H4 (cell line): ENCODE data around the gene PLAAT1. TPM values are rescaled to one million over a fixed set of nuclear protein-coding genes. Genes with fewer than 3 reads are reported as not detected.

Experiments used
- DNase-seq: peaks from one replicate; pipeline ENCODE4 v3.0.0-alpha.2; 2015; ENCODE audit warnings: low spot score
- total RNA-seq: library from RNA; depleted of rRNA; stranded (reverse); fragments of >200 nt; shearing (Covaris generic); gene quantifications from 2 replicates; pipeline ENCODE4 v1.2.3, GENCODE V29; 2014; rRNA removed

PLAAT1 gene
- total RNA-seq, 1 experiment from 2014 or later, result 9.9 TPM

DNA sequence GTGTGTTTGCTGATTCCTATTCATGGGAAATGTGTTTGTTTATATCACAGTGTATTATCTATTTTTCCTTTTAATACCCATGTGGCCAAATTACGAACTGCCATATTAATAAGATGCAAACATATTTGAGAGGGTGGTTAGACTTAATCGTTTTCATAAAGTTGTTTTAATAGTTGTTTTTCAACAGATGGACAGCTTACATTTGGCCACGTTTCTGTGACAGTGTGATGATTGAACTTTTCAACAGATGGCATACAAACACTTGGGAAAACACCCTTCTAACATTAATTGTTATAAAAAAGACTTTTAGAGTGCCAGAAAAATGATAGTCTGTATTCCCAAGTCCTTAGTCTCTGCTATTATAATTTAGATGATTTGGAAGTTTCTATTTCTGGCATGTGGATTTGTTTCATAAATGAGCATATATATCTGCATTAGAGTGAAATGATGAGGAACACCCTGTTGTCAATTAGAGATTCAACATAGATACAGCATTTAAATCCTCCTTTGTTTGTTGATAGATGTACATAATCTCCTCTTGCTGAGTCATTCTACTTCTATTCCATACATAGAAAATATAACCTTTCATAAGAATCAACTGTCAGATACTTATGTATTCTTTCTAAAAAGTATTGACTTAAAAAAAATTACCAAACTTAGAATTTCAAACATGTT is 13.1 kb downstream of the PLAAT1 start:
- no peak for DNase-seq

DNA sequence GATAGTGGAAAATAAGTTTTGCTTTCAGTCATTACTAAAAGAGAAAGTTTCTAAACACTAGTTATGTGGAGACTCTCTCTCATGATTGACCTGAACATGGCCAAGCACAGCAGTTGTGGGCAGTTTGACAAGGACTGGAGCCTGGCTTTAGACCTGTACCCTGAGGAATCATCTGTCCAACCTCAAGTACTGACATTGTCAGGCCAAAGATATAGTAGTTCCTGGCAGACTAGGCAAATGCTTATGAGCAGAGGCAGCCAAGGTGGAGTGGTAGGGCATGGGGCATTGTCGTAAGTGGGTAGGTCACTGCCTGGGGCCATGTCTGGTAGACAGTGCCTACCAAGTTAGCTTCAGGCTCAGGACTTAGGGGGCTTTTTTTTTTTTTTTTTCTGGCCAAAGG is 20.9 kb downstream of the PLAAT1 start:
- no peak for DNase-seq

DNA sequence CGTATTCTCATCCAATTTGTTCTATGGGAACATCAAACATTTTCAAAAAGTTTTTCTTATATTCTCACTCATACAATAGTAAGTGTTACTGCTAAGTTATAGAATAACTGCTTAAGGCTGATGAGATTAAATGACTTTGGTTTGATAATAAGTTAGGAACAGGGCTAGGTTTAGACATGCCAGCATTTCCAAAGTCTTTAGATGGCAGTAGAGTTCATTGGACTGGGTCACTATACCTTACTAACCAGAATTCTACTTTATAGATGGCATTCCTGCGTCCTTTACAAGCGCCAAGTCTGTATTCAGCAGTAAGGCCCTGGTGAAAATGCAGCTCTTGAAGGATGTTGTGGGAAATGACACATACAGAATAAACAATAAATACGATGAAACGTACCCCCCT is 21.7 kb downstream of the PLAAT1 start:
- DNase-seq, result no peak

DNA sequence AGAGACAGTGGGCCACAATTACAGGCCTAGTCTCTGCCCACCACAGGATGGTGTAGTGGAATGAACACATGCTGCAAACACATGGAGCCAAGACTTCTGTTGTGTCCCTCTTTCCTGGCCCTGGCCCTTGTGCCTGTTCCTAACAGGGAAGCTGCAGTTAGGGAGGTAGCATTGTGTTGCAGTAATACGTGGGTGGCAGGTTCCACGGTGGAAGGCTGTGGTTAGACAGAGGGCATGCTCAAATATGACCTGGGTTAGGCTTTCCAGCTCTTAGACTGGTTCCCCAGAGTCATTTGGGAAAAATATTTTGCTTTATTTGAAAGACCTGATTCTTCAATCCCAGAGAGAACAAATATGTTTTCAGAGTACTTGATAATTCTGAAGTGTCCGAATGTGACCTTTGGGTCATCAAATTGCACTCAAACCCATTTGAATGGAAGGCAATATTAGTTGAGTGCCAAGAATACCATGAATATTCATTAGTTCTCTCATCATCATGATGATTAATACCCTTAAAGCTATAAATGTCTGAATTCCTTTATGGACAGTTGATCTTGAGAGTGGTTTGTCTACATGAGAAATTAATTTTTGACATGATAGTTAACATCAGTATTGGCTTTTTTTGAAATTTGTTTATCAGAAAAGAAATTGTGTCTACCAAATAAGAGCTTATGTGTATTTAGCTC is 28.5 kb downstream of the PLAAT1 start:
- DNase-seq, result no peak

DNA sequence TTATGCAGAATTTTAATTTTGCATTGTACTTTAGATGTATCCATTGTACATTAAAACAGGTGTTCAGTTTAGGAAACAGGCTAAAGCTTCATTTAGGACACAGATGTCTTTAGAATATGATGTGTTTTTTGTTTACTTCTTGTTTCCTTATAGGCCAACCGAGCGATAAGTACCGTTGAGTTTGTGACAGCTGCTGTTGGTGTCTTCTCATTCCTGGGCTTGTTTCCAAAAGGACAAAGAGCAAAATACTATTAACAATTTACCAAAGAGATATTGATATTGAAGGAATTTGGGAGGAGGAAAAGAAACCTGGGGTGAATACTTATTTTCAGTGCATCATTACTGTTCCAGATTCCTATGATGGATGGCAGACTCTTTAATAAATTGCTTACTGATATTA is 29.4 kb downstream of the PLAAT1 start:
- DNase-seq, result no peak

DNA sequence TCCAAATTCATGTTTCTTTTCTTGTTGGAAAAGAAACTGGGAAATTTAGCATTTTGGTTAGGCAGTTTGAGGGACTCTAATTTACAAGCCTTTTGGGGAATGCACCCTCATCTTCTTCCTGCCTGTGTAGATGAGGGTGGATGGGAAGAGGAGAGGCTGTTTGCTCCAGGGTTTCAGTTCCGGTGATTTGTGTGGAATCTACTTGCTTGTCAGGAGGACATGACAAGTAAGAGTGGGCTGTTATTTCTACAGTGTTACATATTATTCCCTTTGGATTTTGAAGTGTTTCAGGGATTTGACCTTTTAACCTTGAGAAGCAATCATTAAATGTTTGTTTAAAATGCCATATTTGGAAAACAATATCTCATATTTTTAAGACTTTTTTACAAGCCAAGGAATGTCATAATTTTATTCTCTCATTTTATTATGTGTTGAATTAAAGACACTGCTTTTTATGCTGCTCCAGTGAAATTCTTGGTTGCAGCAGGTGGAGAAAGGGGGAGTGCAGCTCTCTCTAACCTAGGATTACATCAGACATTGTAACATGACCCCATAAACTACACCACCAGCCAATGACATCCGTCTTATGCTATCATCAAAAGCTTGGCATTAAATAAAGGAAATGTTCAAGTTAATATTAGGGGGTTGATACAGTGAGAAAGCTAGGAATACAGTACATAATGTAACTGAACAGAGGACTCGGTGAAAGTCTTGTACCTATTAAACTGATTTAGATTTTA is 30.2 kb downstream of the PLAAT1 start:
- no peak for DNase-seq

DNA sequence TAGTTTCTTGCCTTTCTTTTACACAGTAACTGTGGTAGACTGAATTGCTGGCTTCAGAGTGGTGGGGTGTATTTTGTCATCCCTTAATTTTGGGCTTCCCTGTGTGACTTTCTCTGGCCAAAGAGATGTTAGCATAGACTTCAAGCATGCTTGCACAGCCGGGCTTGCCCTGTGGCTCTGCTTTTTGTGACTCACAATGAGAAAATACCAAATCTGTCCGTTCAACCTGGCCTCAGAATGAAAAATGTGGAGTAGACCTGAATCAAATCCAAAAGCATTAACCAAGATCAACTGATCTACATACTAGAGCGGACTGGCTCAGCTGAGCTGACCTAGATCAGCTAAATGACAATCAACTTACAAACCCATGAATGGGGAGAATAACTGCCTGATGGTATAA is 51.4 kb downstream of the PLAAT1 start:
- no peak for DNase-seq

DNA sequence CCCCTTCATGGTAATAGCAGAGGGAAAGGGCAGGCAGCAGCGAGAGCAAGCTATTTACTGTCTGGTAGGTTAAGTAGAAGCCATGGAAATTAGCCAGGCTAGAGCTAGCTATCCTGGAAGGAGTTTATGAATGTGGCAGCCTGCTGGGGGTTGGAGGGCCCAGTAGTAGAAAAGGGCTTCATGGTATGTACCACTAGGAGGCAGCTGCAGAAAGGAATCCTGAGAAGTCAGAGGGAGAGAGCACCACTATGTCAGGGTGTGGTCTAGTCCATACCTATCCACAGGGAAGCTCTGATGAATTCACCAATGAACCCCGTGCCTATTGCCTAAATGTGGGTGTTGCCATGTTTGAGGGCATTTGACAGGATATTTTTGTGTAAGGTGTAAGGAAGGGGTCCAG is 55.0 kb downstream of the PLAAT1 start:
- no peak for DNase-seq

DNA sequence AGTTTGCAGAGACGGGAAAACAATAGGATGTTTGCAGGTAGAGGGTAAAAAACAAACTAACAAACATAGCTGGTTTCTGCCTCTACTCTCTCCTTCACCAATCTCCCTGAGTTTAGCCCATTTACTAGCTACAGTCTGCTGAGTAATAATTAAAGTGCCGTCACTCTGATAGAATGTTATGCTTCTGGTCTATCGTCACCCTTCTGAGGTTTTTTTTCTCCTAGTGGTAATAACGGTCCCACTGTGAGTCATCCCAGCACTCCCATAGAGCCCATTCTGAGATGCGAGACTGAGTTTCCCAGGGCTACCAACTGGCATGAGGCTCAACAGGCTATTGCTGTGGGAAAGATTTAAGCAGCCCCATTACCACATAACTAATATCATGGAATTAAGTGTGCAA is 56.4 kb downstream of the PLAAT1 start:
- peak; percentile 49 for DNase-seq

DNA sequence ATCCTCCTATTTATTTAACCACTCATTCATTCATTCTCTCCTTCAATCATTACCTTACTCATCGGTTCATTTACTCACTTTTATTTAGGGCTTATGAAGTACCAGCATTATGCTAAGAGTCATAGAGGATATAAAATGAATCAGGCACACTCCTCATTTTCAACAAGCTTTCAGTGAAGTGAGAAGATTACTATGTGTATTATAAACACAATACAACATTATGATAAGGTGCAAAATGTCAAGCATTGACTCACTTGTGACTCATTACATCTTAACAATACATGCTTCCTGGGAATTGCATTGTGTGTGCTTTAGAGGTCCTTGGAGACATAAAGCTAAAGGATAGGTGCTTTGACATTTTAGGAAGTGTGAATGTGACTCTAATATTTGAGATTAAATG is 60.4 kb downstream of the PLAAT1 start:
- DNase-seq, result peak; percentile 17

DNA sequence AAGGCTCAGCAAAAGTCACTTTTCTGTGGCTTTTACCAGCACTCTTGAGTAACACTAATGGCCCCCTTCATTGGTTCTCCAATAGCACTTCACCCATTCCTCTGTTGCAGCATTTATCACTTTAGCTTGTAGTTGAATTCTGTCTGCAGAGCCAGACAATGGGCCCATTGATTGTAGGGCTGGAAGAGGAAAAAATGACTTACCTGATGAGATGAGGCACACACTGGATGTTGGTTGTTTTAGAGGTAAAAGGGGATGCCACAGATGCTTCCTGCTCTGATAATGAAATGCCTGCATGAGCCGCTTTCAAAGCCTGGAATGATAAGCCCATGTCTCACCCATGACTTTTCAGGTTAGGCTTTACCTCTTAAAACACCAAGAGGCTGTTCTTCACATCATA is 64.3 kb downstream of the PLAAT1 start:
- no peak for DNase-seq

DNA sequence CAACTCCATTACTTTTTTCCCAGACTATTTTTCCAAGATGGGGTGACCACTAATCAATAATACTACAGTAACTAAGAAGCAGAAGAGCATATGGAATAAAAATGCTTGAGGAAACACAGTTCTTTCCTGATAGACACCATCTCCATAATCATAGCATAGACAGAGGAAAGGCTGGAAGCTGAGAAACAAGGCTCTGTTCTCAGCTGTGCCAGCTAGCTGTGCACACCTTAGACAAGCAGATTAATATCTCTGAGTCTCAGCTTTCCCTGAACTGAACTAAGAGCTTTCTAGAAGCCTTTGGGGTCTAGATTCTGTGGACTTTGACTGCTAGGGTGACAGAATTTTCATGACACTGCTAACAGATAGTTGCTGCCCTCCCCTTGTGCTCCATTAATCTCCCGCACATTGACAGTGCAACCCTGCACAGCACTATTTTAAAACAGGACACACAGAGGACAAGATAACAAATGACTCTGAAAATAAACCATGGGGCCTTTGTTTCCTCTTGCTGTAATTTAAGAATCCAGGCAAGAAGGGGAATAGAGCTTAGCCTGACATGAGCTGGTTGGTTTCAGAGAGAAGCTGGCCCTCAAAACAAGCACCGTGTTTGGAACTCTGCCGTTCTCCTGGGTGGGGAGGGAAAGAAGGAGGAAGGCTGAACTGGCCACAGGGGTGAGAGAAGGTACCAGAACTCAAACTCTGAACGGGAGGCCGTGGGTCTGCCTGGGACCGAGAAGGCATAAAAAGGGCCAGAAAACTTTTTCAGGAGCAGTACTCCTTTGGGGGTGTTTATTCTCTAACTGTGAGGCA is 70.1 kb downstream of the PLAAT1 start:
- no peak for DNase-seq

DNA sequence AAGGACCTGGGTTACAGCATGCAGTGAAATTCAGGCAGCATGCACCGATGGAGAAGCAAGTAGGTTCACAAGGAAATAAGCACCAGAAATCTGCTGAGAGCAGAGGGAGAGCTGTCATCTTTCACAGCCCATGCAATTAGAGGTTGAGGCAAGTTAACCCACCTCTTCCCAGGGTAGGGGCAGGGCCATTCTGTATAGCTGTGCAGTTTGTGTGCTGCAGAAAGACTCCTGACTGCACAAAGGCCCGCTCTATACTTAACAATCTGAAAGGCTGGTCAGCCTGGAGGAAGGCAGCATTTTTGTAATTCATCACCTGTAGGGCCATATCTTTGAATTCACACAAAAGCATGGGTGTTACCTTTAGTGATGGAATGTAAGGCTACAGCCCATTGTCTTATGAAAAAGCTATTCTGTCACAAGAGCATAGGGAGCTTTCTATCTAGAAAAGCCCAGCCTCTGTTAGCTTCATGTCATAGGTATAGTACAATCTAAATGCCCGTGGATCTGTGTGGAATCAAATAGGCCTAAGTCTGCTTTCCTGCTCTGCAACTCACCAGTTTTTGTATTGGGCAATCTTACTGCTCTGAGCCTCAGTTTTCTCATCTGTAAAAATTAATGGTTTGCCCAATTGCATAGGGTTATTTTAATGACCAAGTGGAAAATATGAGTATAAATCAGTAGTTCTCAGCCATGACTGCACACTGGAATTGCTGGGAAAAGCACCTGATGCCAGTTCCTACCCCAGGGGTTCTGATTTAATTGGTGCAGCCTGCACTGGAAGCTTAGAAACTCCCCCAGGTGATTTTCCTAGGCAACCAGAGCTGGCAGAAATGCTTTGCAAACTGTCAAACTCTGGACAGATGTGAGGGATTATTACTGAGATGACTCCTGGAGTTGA is 72.3 kb downstream of the PLAAT1 start:
- DNase-seq, result no peak

DNA sequence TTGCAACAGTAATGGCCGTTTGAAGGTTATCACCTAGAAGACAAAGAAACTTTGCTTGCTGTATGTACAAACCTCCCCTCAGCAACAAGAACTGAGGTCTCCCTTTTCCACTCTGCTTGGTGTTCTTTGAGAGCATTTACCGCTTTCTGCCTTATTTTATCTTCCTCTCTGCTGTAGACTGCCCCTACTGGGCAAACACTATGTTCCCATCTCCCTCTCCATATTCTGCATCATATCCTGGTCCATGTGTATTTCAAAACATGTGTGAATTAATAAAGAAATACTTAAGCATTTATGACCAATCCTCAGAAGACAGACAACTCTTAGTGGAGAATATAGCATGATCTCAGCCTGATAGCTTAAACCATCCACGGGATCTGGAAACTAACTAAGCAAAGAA is 73.1 kb downstream of the PLAAT1 start:
- no peak for DNase-seq

DNA sequence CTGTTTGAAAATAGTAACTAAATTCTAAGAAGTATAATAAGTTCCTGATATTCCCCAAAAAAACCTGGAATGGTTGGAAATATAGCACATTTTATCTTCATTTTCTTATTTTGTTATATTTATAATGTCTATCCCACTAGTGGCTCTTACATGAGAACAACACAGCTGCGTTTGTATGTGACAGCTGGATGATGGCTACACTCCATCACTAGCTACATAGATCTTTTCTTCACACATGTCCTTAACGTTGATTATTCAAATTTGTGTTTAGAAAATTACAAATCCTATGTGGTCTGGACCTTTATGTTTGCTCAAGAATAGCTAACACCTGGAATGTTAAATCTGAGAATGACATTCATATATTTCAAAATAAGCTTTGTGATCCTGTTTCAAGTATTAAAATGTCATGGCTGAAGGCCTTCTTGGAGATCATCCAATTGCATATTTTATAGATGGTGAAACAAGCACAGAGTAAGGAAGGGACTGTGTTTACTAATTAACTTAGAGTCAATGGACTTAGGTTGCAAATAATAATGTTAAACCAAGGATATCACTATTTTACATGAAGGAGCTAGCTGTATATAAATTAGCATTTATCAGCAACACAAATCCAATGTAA is 76.8 kb downstream of the PLAAT1 start:
- DNase-seq, result no peak

Other genes with a start within 250 kb of the PLAAT1 start
- 0.04 and 0.48 TPM in 2 replicates for gene ATP13A5, start 137.5 kb downstream of the PLAAT1 start, total RNA-seq